WTC11 (cell line): Measurements from ENCODE around the gene CLIC5. TPM values are rescaled to one million over a fixed set of nuclear protein-coding genes. Genes with fewer than 3 reads are reported as not detected.

Experiments used
- ATAC-seq: fragments of 200-7000 bp; cut with Tn5 transposase; 2 replicates; pipeline ENCODE4 v1.10.0; 2021; ENCODE audit warnings: mild to moderate bottlenecking, moderate library complexity
- CTCF ChIA-PET: fragments of 300-600 bp; sonication (Branson Sonifier 250); formaldehyde crosslinking; loops from one replicate; lab custom pipeline; 2021; ENCODE audit warnings: antibody characterized with exemption; lab: Charles Lee
- POLR2A ChIA-PET: fragments of 350-600 bp; sonication (Branson Sonifier 250); formaldehyde crosslinking; loops from one replicate; lab custom pipeline; 2021; ENCODE audit warnings: antibody characterized with exemption; lab: Charles Lee
- DNase-seq: peaks from one replicate; pipeline ENCODE4 v3.0.0; 2021; ENCODE audit warnings: low spot score
- H3K27ac Mint-ChIP-seq: 2 replicates; pipeline ENCODE4 v1.8.0; 2021; ENCODE audit warnings: mixed read lengths
- H3K27me3 Mint-ChIP-seq: 2 replicates; pipeline ENCODE4 v1.8.0; 2021; ENCODE audit warnings: low read depth, mild to moderate bottlenecking, moderate library complexity, mixed read lengths
- H3K36me3 Mint-ChIP-seq: 2 replicates; pipeline ENCODE4 v1.8.0; 2021; ENCODE audit warnings: mixed read lengths
- H3K4me1 Mint-ChIP-seq: 2 replicates; pipeline ENCODE4 v1.8.0; 2022; ENCODE audit warnings: mixed read lengths
- H3K4me3 Mint-ChIP-seq: 2 replicates; pipeline ENCODE4 v1.8.0; 2021; ENCODE audit warnings: mild to moderate bottlenecking, moderate library complexity, mixed read lengths
- H3K9me3 Mint-ChIP-seq: 2 replicates; pipeline ENCODE4 v1.8.0; 2021; ENCODE audit warnings: mixed read lengths
- AR ChIP-seq: fragments of 250-450 bp; sonication (Bioruptor Pico); IDR thresholded peaks from 2 replicates; pipeline ENCODE4 v1.9.0; 2021; ENCODE audit warnings: mild to moderate bottlenecking
- ATF1 ChIP-seq: sonication (generic); formaldehyde crosslinking; IDR thresholded peaks from 2 replicates; pipeline ENCODE4 v1.8.1; 2023; ENCODE audit warnings: mild to moderate bottlenecking, moderate library complexity, missing genetic modification reagents
- CDX4 ChIP-seq: fragments of 250-450 bp; sonication (Bioruptor Pico); IDR thresholded peaks from 2 replicates; pipeline ENCODE4 v1.9.0; 2021; ENCODE audit warnings: moderate library complexity, mild to moderate bottlenecking, inconsistent platforms, borderline replicate concordance
- ERG ChIP-seq: fragments of 250-450 bp; sonication (Bioruptor Pico); IDR thresholded peaks from 2 replicates; pipeline ENCODE4 v1.8.0; 2021; ENCODE audit warnings: mild to moderate bottlenecking
- ETV6 ChIP-seq: sonication (generic); formaldehyde crosslinking; IDR thresholded peaks from 2 replicates; pipeline ENCODE4 v1.8.1; 2022; ENCODE audit warnings: mild to moderate bottlenecking, missing genetic modification reagents
- IRF1 ChIP-seq: sonication (generic); formaldehyde crosslinking; IDR thresholded peaks from 2 replicates; pipeline ENCODE4 v1.8.0; 2023; ENCODE audit warnings: missing genetic modification reagents
- JAZF1 ChIP-seq: fragments of 250-450 bp; sonication (Bioruptor Pico); IDR thresholded peaks from 2 replicates; pipeline ENCODE4 v1.9.0; 2021; ENCODE audit warnings: moderate library complexity, mild to moderate bottlenecking, inconsistent platforms
- KAT7 ChIP-seq: sonication (generic); formaldehyde crosslinking; IDR thresholded peaks from 2 replicates; pipeline ENCODE4 v1.8.1; 2023; ENCODE audit warnings: missing genetic modification reagents, mild to moderate bottlenecking, borderline replicate concordance
- NFATC4 ChIP-seq: fragments of 250-450 bp; sonication (Bioruptor Pico); IDR thresholded peaks from 2 replicates; pipeline ENCODE4 v1.9.0; 2021; ENCODE audit warnings: mild to moderate bottlenecking
- NR1H2 ChIP-seq: sonication (generic); formaldehyde crosslinking; IDR thresholded peaks from 2 replicates; pipeline ENCODE4 v1.9.0; 2021; ENCODE audit warnings: mild to moderate bottlenecking, moderate library complexity, missing genetic modification reagents
- NR3C1 ChIP-seq: sonication (generic); formaldehyde crosslinking; conservative IDR thresholded peaks from 2 replicates; pipeline ENCODE4 v1.8.1; 2023; ENCODE audit warnings: low read depth, mild to moderate bottlenecking, missing genetic modification reagents
- SMAD3 ChIP-seq: sonication (generic); formaldehyde crosslinking; IDR thresholded peaks from 2 replicates; pipeline ENCODE4 v1.8.0; 2022; ENCODE audit warnings: missing genetic modification reagents, mild to moderate bottlenecking, borderline replicate concordance
- TCF7 ChIP-seq: sonication (generic); formaldehyde crosslinking; IDR thresholded peaks from 2 replicates; pipeline ENCODE4 v1.8.0; 2022; ENCODE audit warnings: mild to moderate bottlenecking, low read depth, missing genetic modification reagents, moderate library complexity
- TEAD1 ChIP-seq: sonication (generic); formaldehyde crosslinking; IDR thresholded peaks from 2 replicates; pipeline ENCODE4 v1.8.0; 2022; ENCODE audit warnings: mild to moderate bottlenecking, missing genetic modification reagents
- ZMAT4 ChIP-seq: fragments of 250-450 bp; sonication (Bioruptor Pico); IDR thresholded peaks from 2 replicates; pipeline ENCODE4 v1.9.0; 2021; ENCODE audit warnings: mild to moderate bottlenecking
- ZNF263 ChIP-seq: sonication (generic); formaldehyde crosslinking; IDR thresholded peaks from 2 replicates; pipeline ENCODE4 v1.8.1; 2022; ENCODE audit warnings: low read depth, mild to moderate bottlenecking, moderate library complexity, missing genetic modification reagents
- ZNF281 ChIP-seq: sonication (generic); formaldehyde crosslinking; IDR thresholded peaks from 2 replicates; pipeline ENCODE4 v1.8.0; 2023; ENCODE audit warnings: mild to moderate bottlenecking, missing genetic modification reagents
- ZNF416 ChIP-seq: fragments of 250-450 bp; sonication (Bioruptor Pico); IDR thresholded peaks from 2 replicates; pipeline ENCODE4 v1.9.0; 2021; ENCODE audit warnings: mild to moderate bottlenecking, inconsistent platforms
- ZNF423 ChIP-seq: fragments of 250-450 bp; sonication (Bioruptor Pico); IDR thresholded peaks from 2 replicates; pipeline ENCODE4 v2.1.2; 2022; ENCODE audit warnings: mild to moderate bottlenecking, moderate library complexity
- ZNF425 ChIP-seq: fragments of 250-450 bp; sonication (Bioruptor Pico); conservative IDR thresholded peaks from 2 replicates; pipeline ENCODE4 v1.9.0; 2021; ENCODE audit warnings: mild to moderate bottlenecking
- ZNF512 ChIP-seq: sonication (generic); formaldehyde crosslinking; IDR thresholded peaks from 2 replicates; pipeline ENCODE4 v1.8.1; 2022; ENCODE audit warnings: missing genetic modification reagents, borderline replicate concordance
- ZNF671 ChIP-seq: fragments of 250-450 bp; sonication (Bioruptor Pico); IDR thresholded peaks from 2 replicates; pipeline ENCODE4 v1.8.0; 2021; ENCODE audit warnings: mild to moderate bottlenecking
- total RNA-seq: library from RNA; stranded (reverse); gene quantifications from 3 replicates; pipeline ENCODE4 v1.2.3, GENCODE V29; 2021

Gene CLIC5
- total RNA-seq, 1 experiment from 2014 or later: 0.22 TPM

GRCh38 chr6:46040288-46040687, 24.6 kb upstream of the CLIC5 start:
- Mint-ChIP-seq H3K9me3 (no peaks in the 10 kb centered on the region), H3K36me3 (no peaks in the 10 kb centered on the region), H3K4me3 (no peak overlapping the region), H3K27ac (no peak overlapping the region), H3K27me3 (no peaks in the 10 kb centered on the region; the same call in none of the 2 replicates), H3K4me1 (peaks cover 2% of the 10 kb centered on the region; the same call in 1 of the 2 replicates)
- TF ChIP-seq TEAD1 (CRISPR knock-in tag): no peak
- TF ChIP-seq ZNF671: no peak
- TF ChIP-seq IRF1 (CRISPR knock-in tag): no peak
- no peak for TF ChIP-seq TCF7
- no peak for TF ChIP-seq ZNF512 (CRISPR knock-in tag)
- TF ChIP-seq SMAD3 (CRISPR knock-in tag): no peak
- no peak for TF ChIP-seq ETV6
- TF ChIP-seq NR1H2 (CRISPR knock-in tag): no peak
- TF ChIP-seq ERG (CRISPR knock-in tag): no peak
- no peak for TF ChIP-seq ZNF416 (CRISPR knock-in tag)
- TF ChIP-seq ZNF423 (CRISPR knock-in tag): no peak
- TF ChIP-seq NR3C1 (CRISPR knock-in tag): no peak
- TF ChIP-seq NFATC4 (CRISPR knock-in tag): no peak
- TF ChIP-seq ZNF281: no peak
- no peak for DNase-seq
- ATAC-seq: no peak
- ChIA-PET CTCF (no interaction called here), POLR2A (no interaction called here)

- CTCF ChIA-PET: no interaction called here
- TF ChIP-seq JAZF1 (CRISPR knock-in tag) (no peak), ZMAT4 (CRISPR knock-in tag) (no peak), KAT7 (CRISPR knock-in tag) (no peak), CDX4 (no peak), ZNF263 (CRISPR knock-in tag) (no peak), IRF1 (CRISPR knock-in tag) (no peak), ATF1 (CRISPR knock-in tag) (no peak), AR (no peak), ZNF425 (no peak)
These were observed 24.0 kb upstream of the CLIC5 start for GRCh38 chr6:46039646-46040045.

More at GRCh38 chr6:46039646-46040045, 24.0 kb upstream of the CLIC5 start:
- Mint-ChIP-seq H3K4me3 (no peak overlapping the region), H3K4me1 (peaks cover 2% of the 10 kb centered on the region; the same call in 1 of the 2 replicates), H3K27ac (no peak overlapping the region), H3K27me3 (no peaks in the 10 kb centered on the region; the same call in 1 of the 2 replicates), H3K36me3 (no peaks in the 10 kb centered on the region), H3K9me3 (no peaks in the 10 kb centered on the region)
- no peak for ATAC-seq
- POLR2A ChIA-PET: no interaction called here
- no peak for DNase-seq
